Hematopoietic multipotent progenitor cell treated with erythropoietin and hydrocortisone succinate and interleukin-3 and kit ligand, for 15 days (in vitro differentiated cells): ENCODE measurements around the gene COA1.
"Not testable (repeated sequence)": the region's sequence is repeated elsewhere in the genome, so short reads cannot be mapped to it uniquely, and the experiment has no call there.

Experiments
- DNase-seq: peaks from one replicate; pipeline ENCODE4 v3.0.0-alpha.2; 2015; ENCODE audit warnings: low spot score

COA1 gene

DNA sequence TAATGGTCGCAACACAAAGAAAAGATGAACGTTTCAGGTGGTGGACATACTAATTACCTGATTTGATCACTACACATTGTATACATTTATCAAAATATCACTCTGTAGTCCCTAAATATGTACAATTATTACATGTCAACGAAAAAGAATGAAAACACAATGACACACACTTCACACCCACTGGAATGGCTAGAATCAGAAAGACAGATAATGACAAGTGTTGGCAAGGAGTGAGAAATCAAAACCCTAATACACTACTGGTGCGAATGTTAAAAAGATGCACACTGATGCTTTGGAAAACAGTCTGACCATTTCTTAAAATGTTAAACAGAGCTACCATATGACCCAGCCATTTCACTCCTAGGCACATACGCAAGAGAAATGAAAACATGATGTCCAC is 2.3 kb downstream of the COA1 start:
- no peak for DNase-seq

DNA sequence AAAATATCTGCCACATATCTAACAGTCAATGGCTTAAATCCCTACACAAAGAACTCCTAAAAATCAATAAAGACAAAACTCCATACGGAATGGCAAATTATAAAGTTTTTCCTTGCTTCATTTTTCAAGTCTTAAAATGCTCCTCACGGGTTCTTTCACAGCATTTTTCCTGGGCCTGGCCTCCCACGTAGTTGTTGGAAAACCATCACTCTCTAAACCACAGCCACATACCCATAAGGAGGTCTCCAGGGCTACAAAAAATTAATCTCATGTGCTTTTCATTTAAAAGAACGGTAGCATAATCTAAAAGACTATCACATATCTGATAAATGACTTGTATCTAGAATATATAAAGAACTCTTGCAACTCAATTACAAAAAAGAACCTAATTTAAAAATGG is 2.9 kb downstream of the COA1 start:
- DNase-seq: no peak

DNA sequence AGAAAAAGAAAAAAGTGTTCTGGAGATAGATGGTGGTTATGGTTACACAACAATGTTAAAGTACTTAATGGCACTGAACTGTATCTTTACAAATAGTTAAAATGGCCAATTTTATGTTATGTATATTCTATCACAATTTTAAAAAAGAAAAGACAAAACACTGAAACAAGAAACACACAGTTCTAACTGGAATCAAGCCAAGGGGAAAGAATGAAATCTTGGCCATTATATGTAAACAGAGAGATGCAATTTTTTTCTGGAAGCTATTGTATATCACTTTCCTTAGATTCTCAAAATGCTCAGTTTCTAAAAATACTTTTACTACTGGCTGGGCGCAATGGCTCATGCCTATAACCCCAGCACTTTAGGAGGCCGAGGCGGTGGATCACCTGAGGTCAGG is 4.1 kb downstream of the COA1 start:
- DNase-seq: no peak

DNA sequence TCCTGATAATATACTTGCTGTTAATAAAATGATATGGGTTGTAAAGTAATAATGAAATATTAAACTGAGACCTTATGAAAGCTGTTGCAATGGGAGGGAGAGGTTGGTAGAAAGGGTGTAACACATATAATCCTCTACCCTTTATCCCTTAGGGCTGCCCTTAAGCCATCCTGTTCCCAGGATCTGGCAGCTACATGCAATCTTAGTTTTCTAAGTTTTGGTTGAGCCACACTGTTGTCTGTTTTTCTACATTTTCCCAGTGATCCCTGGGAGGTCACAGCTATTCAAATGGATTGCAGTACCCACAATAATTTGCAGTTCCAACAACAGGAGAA is 6.3 kb downstream of the COA1 start:
- no peak for DNase-seq

DNA sequence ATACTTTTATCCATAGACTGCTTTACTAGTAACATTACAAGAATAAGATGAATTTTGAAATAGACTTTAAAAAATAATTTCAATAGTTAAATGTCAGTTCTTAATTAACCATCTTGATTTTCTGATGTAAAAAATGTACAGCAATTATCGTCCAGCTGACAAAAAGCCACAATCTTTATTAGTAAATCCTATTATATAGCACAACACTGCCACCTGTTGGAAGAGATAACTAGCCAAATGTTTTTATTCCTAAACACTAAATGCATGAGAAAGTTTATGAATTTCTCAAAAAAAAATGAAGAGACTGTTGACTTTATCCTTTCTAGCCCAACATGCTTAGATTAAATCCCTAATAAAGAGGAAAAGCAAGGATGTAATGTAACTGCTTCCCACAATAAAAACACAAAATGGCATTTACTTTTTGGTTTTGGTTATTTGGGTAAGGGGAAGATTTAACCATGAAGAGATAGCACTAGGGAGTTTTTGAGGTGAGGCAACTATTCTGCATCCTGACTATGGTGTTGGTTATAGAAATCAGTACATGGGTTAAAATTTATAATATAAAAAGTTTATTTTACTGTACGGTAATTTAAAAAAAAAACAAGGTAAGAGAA is 8.0 kb downstream of the COA1 start:
- DNase-seq: peak; percentile 81

DNA sequence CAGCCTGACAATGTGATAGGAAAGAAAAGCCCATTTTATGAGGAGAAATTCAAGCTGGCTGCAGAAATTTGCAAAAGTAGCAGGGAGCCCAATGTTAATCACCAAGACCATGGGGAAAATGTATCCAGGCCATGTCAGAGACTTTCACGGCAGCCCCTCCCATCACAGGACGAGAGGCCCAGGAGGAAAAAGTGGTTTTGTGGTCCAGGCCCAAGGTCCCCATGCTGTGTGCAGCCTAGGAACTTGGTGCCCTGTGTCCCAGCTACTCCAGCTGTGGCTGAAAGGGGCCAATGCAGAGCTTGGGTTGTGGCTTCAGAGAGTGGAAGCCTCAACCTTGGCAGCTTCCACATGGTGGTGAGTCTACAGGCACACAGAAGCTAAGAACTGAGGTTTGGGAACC is 12.7 kb downstream of the COA1 start:
- no peak for DNase-seq

DNA sequence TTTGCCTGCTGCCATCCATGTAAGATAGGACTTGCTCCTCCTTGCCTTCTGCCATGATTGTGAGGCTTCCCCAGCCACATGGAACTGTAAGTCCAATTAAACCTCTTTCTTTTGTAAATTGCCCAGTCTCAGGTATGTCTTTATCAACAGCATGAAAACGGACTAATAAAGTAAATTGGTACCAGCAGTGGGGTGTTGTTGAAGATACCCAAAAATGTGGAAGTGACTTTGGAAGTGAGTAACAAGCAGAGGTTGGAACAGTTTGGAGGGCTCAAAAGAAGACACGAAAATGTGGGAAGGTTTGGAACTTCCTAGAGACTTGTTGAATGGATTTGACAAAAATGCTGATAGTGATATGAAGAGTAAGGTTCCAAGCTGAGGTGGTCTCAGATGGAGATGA is 13.4 kb downstream of the COA1 start:
- DNase-seq: not testable (repeated sequence)

DNA sequence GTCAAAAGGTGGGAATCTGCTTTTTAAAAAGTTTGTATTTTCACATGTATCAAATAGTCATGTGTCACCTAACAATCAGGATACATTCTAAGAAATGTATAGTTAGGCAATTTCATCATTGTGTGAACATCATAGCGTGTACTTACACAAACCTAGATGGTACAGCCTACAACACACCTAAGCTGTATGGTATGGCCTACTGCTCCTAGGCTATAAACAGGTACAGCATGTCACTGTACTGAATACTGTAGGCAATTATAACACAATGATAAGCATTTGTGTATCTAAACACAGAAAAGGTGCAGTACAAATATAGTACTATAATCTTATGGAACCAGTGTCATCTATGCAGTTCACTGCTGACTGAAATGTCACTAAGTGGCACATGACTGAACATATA is 17.8 kb downstream of the COA1 start:
- no peak for DNase-seq

DNA sequence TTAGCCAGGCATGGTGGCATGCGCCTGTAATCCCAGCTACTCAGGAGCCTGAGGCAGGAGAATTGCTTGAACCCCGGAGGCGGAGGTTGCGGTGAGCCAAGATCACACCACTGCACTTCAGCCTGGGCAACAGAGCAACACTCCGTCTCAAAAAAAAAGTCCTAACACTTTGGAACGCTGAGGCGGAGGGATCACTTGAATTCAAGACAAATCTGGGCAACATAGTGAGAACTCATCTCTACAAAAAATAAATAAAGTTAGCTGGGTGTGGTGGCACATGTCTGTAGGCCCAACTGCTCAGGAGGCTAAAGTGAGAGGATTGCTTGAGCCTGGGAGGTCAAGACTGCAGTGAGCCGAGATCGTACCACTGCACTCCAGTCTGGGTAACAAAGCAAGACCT is 21.3 kb downstream of the COA1 start:
- DNase-seq: not testable (repeated sequence)

DNA sequence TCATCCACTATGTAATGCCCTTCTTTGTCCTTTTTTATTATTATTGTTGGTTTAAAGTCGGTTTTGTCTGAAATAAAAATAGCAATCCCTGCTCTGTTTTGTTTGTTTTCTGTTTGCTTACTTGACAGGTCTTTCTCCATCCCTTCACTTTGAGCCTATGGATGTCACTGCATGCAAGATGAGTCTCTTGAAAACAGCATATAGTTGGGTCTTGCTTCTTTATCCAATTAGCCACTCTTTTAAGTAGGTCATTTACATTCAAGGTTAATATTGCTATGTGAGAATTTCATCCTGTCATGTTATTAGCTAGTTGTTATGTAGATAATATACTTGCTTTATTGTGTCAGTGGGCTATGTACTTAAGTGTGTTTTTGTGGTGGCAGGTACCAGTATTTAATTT is 25.8 kb downstream of the COA1 start:
- DNase-seq: no peak

DNA sequence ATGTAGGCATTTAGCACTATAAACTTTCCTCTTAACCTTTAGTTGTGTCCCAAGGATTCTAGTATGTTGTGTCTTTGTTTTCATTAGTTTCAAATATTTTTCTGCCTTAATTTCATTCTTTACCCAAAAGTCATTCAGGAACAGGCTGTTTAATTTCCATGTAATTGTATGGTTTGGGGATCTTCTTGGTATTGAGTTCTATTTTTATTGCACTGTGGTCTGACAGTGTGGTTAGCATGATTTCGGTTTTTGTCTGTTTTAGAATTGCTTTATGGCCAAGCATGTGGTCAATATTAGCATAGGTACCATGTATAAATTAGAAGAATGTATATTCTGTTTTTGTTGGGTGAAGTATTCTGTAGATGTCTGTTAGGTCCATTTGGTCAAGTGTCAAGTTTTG is 26.3 kb downstream of the COA1 start:
- no peak for DNase-seq

DNA sequence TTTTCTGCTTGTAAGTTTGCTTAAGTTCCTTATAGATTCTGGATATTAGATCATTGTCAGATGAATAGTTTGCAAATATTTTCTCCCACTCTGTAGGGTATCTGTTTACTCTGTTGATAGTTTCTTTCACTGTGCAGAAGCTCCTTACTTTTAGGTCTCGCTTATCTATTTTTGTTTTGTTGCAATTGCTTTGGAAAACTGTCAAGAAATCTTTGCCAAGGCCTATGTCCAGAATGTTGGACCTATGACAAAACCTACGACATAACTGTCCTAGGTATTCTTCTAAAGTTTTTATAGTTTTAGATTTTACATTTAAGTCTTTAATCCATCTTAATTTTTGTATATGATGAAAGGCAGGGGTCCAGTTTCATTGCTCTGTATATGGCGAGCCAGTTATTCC is 27.4 kb downstream of the COA1 start:
- no peak for DNase-seq

DNA sequence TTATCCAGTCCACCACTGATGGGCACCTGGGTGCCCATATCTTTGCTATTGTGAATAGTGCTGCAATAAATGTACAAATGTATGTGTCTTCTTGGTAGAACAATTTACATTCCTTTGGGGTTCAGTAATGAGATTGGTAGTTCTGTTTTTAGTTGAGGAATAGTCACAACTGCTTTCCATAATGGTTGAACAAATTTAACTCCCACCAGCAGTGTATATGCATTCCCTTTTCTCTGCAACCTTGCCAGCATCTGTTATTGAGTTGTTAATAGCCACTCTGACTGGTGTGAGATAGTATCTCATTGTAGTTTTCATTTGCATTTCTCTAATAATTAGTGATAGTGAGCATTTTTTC is 27.8 kb downstream of the COA1 start:
- DNase-seq: no peak

DNA sequence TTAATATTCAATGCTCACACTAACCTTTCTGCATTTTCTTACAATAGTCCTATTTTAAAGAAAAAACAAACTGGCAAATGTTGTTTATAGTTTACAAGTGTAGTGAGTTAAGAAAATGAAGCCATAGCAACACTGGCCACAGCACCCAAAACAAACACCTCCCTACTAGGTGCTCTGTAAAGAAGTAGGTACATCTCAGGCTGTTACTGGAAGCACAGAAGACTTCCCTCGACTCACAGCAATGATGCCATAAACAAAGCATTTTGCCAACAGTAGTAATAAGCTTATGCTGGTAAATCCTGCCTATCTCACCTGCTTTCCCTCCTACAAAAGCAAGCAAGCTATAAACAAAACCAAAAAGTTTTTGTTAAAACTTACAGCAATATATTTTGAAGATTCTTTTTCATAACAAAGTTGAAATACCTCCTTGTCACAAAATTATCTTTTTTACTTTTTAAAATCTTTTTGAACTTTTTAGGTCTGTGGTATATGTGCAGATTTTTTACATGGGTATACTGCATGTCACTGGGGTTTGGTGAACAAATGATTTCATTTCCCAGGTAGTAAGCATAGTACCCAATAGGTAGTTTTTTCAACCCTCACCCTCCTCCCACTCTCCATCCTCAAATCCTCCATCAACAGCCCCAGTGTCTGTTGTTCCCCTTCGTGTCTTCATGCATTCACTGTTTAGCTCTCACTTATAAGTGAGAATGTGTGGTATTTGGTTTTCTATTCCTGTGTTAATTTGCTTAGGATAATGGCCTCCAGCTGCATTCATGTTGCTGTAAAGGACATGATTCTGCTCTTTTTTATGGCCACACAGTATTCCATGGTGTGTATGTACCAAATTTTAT is 28.4 kb downstream of the COA1 start:
- no peak for DNase-seq

DNA sequence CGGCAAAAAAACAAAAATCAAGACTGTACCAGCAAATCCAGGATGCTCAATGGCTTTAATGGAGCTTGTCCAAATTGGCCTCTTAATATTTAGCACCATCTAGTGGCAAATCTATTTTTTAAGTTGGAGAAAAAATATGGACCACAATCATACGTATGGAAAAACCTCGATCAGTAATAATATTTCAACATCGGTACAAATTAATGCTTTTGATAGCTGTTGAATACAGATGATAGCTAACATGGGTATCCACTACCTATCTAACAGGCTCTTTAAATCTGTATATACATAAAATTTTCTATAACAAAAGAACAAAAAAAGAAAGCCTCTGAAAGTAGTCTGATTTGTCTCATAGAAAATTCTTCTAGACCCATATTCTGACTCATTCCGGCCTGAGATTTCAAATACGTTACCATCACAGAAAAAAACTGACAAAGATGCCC is 29.2 kb downstream of the COA1 start:
- DNase-seq: peak; percentile 82

DNA sequence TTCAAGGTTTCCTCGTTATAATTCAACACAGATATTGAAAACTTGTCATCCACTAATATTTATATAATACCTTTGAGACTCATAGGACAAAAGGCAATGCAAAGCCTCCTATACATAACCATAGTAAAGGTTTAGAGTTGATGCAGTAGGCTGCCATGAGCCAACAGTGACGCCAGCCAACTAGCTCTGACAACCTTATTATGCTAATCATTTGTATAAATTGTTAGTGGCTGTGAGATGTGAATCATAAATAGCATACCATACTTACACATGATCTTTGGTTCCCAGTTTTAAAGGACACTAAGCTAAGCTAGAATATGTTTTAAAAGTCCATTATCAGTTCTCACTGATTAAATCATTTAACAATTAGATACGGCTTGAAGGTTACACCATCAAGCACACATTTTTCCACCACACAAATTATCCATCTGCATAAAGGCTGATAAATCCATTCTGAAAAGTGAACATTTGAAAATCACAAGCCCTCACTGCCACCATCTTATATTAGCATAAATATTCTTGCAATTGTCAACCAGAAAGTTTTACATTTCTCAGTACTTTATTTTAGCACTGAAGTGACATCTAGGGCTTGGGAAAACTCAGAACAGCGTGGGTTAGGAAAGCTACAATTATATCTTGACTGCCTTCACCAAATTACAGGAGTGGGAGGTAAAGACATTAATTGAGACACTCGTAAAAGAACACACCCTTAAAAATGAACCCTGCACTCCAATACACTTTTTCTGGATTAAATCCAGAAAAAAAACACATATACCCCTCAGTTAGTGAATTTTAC is 30.7 kb downstream of the COA1 start:
- no peak for DNase-seq

DNA sequence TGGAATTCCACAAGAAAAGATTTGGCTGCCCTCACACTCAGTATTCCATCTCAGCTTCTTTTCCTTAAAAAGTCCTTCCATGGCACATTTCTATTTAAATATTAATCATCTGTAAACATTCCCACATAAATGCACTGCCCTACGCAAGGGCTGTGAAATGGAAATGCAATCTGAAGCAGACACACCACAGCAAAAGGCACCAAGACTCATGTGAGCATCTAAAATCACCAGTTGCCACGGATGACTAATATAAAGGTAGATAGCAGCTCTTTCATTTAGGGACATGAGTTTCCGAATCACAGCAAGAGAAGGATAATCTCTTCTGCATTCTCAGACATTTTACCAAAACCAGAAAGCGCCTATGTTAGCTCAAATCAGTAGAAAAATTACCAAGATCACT is 31.6 kb downstream of the COA1 start:
- DNase-seq: no peak

DNA sequence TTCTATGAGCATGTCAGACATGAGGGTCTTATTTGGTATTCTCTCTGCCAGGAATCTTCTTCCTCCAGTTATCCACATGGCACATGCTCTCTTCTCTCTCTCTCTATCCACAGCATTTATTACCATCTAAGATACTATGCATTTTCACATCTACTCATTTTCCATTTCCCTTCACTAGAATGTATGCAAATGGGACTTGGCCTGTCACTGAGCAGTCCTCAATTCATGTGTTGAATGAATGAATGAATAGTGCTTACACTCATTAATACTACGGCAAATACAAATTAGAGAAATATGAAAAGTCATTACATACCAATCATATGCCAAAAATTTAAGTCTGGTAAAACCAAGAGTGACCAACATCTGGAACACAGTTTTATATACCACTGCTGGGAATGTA is 34.0 kb downstream of the COA1 start:
- no peak for DNase-seq

DNA sequence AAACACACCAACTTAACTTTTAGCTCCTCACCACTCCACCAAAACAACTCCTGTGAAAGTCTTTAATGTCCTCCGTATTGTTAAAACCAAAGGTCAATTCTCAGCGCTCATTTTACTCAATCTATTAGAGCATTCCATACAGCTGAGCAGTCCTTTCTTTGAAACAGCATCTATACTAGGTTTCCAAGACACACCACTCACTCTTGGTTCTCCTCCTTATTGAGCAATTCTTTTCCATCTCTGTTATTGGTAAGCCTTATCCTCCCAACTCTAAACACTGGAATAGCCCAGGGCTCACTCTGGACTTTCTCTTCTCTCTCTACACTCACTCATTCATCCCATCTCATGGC is 34.9 kb downstream of the COA1 start:
- no peak for DNase-seq

DNA sequence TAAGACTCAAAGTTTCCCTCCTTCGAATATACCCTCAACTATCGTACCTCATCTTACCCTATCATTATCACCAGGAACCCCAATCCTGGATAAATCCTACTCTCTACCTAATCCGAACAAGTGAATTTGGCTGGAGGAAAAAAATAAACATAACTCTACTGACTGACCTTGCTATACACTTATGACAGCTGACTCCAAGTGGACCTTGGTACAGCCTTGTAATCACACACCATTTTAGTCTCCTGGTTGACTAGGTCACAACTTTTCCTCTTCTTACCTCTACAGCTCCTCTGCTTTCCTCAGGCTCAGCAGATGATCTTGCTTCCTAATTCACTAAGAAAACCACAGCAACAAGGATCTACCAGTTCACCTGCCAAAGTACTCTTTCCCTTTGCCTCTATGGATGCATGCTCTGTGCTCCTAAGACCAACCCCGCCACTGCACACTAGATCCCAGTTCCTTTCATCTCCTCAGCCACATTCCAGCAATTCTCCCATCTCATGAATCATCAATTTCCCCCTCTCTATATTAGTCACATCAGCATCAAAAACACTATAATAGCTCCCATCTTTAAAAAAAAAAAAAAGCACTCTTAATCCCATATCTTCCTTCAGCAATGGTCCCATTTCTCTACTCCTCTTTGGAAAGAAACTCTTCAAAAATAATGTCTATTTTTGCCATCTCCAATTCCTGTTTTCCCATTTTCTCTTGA is 35.5 kb downstream of the COA1 start:
- no peak for DNase-seq

DNA sequence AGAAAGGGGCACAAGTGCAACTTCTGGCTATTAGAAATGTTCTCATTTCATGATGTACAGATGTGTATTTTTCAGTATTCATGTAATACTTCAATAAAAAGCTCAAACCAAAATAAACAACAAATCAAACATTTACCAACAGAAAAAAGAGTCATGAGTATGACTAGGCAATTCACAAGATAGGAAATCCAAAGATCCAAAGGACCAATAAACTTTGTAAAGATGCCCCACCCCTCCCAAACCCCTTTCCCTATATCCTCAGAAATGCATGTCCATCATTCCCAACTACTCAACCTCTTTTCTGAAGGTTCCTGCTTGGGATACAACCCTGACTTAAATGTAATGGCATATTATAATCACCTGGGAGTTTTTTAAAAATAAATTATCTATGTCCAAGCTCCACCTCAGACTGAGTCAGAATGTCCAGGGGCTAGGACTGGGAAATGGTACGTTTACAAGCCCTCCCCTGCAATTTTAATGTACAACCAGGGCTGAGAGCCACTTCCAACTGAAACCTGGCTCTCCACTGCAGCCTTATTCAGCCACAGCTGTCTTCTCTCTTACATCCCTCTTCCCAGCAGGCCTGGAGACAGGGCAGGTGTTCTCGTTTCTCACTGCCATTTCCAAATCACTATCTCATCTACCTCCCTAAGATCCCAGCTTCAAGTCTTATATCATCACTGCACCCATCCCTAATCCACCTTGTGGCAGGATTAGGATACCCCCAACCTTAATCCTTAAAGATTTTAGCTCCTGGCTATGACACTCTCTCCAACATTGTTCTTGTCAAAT is 36.5 kb downstream of the COA1 start:
- no peak for DNase-seq

DNA sequence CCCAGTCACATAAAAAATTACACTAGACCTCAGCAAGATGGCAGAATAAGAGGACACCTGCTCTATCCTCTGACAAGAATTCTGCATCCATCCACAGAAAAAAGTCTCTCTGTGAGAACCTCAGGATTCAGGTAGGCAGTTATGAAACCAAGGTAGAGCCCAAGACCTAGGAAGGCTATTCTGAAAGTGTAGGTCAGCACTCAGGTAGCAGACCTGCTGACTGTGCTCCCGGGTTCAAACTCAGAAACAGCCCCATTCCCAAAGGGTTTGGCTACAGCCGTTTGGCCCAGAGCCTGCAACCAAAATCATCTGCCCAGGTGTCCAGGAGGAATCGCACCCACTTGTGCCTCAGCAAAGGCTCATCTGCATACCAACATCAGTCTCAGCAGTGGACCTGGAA is 37.7 kb downstream of the COA1 start:
- DNase-seq: no peak
